ENCODE measurements around the gene TPM4.
A peak's percentile ranks its signal among the peaks of the same experiment; 100 is the strongest.

Gene TPM4

GRCh38 chr19:16042533-16043085 lies 33.7 kb upstream of the TPM4 start:
- DNase-seq = no peak

GRCh38 chr19:16043156-16043757 lies 33.0 kb upstream of the TPM4 start:
- DNase-seq = no peak

- no peak for DNase-seq
Measured at GRCh38 chr19:16044746-16045145, 31.5 kb upstream of the TPM4 start.

GRCh38 chr19:16045171-16045570 lies 31.1 kb upstream of the TPM4 start:
- no peak for DNase-seq

DNA sequence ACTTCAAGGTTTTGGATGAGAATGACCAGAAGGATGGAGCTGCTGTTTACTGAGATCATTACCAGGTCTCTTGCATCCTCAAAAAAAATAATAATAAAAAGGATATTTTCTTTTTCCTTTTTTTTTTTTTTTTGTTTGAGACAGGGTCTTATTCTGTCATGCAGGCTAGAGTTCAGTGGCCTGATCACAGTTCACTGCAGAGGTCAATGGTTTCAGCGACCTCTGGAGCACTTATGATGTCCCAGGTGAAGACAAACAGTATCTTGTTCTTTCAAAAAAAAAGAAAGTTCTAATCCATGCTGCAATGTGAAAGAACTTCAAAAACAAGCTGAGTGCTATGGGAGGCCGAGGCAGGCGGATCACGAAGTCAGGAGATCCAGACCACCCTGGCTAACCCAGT lies 30.4 kb upstream of the TPM4 start:
- DNase-seq = no peak

DNA sequence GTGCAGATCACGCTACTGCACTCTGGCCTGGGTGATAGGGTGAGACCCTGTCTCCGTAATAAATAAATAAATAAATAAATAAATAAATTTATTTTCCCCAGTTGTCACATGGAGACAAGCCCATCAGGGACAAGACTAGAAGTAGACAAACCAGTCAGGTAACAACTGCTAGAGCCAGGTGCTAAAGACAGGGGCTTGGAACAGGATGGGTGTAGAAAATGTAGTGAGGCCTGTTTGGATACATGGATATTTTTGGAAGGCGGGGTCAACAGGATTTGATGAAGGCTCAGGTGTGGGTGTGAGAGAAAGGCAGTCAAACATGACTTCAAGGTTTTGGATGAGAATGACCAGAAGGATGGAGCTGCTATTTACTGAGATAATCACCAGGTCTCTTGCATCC lies 27.7 kb upstream of the TPM4 start:
- DNase-seq = no peak

DNA sequence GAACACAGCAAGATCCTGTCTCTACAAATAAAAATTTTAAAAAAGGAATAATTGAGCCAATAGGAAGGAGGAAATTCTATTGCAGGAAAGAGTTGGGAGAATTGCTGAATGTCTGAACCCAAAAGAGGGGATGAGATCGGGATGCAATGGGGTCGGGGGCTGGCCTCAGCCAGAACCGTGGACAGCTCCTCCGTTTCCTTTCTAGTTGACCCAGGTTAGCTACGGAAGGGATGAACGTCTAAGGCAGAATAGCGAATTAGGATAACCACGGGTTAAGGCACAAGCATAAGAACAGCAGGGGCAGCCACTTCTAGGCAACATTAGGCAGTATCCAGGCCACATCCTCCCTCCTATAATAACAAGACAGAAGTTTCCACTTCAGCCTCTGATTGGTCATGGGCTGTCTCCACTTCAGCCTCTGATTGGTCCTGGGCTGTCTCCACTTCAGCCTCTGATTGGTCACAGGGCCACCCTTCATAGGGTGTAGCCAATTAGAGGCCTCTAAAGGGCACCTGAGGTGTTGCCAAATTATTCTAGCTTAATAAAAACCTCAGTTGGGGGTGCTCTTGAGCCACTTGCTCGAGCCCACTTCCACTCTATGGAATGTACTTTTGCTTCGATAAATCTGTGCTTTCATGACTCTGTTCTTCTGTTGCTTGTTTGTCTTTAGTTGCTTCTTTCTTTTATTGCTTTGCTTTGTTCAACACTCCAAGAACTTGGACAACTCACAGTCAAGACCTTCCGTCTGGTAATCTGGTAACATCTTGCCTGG lies 24.9 kb upstream of the TPM4 start:
- peak in 3 of 5 donors; percentile 22 to 57 (median 40) for DNase-seq

GRCh38 chr19:16052353-16052752 lies 23.9 kb upstream of the TPM4 start:
- no peak for DNase-seq

GRCh38 chr19:16057062-16057461 lies 19.2 kb upstream of the TPM4 start:
- DNase-seq = no peak

DNA sequence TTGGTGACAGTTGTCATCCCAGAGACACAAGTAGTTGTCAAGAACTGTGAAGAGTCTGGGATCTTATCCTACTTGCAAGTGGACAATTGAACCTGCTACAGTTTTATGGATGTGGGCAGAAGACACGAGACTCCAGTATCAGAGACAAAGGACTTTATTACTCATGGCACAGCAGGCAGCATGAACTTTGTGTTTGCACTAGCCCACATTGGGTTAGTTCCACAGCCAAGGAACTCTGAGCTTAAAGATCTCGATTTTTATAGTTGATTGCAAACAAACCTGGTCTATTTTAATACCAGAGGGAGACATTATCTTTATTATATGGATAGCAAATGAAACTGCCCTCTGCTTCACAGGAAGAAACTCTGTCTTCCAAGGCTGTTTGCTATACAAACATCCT lies 16.0 kb upstream of the TPM4 start:
- DNase-seq = no peak

- no peak for DNase-seq
Measured at GRCh38 chr19:16061943-16062342, 14.4 kb upstream of the TPM4 start.

- DNase-seq = peak in 4 of 5 donors; percentile 54 to 66 (median 60)
Measured at GRCh38 chr19:16062789-16063188, 13.5 kb upstream of the TPM4 start.

DNA sequence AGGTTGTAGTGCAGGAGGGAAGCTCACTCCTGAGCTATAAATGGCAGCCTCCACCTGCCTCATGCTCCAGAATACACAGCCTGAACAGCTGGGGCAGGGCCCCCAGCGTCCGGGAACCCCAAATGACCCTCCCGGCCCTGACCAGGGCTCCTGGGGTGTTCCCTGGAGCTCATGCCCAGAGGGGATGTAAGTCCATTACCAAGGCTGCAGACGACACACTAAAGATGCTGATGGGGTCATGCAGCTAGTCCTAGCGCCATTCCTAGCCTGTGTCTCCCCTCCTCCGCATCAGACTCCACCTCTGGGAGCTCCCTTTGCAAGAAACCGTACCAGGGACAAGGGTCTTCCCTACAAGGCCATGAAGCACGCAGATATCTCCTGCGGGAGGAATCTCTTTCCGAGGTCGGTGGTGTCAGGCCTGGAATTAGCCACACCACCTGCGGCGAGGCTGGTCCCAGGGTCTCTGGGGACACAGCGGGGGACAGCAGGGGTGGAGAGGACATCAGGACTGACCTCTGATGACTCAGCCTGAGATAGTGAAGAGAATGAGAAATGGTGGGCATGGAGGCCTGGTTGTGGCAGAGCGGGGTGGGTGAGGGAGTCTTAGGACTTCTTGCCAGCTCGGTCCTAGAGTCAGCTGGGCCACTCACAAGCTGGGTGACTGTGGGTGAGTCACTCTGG lies 11.9 kb upstream of the TPM4 start:
- DNase-seq = no peak

DNA sequence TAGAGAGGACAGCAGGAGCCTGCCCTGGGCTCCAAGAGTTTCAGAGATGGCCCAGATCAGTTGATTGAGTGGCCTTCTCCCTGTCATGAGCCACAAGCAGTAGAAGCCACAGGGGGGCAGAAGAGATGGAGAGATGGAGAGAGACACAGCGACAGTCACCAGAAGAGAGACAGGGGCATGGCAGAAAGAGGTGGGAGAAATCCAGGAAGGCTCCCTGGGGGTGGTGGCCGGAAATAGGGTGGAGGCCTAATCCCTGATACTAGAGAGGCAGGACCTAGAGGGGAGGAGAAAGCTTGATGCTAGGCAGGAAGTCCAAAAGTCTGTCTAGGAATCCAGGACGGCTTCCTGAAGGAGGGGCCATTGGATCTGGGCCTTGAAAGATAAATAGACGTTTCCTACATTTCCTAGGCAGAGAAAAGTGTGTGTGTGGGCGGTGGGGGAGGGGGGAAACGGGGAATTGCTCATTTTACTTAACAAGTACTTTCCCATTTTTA lies 9.6 kb upstream of the TPM4 start:
- peak in 2 of 5 donors; percentile 35 to 77 for DNase-seq

DNA sequence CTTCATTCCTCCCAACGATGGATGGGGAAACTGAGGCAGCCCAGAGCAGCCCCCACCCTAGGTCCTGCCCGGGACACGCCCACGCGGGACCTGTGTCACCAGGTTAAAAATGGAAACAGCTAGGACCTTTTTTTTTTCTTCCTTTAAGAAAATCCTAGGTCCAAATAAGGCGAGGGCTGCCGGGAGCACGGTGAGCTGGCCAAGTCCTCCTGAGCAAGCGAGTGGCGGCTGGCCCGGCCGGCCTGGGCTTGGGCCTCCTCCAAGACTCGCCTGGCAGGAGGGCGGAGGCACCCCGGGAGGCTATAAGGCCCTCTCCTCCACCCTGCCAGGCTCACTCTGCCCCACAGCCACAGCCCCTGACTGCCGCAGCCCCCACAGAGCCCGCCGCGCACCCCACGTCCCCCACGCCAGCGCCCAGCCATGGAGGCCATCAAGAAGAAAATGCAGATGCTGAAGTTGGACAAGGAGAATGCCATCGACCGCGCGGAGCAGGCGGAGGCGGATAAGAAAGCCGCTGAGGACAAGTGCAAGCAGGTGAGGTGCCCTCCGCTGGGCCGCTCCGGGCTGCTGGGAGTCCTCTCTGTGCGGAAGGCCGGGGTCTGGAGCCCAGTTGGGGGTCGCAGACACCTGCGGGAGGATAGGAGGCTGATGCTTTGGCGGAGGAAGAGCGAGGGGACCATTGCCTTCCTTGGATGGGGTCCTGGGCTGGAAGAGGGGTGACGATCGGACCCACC lies 8.9 kb upstream of the TPM4 start:
- no peak for DNase-seq

DNA sequence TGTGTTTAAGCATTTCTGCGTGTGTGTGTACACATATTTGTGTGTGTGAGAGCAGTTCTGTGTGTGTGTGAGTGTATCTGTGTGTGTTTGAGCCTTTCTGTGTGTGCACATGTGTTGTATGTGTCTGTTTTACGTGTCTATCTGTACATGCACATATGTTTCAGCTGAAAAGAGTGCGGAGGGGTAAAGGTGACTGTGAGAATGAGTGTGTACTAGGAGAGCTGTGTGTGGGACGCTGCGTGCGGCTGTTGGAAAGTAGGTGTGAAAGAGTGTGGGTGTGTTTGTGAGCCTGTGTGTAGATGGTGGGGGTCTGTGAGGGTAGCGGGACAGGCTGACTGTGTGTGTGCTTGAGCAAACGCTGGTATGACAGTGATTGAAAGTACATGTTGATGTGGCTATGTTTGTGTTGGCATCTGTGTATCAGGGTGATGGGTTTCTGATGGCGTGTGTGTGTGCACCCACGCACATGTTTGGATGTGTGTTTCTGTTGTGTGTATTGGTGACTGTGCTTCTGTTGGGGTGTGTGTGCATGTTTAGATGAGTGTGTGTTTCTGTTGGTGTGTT lies 7.5 kb upstream of the TPM4 start:
- DNase-seq = no peak

DNA sequence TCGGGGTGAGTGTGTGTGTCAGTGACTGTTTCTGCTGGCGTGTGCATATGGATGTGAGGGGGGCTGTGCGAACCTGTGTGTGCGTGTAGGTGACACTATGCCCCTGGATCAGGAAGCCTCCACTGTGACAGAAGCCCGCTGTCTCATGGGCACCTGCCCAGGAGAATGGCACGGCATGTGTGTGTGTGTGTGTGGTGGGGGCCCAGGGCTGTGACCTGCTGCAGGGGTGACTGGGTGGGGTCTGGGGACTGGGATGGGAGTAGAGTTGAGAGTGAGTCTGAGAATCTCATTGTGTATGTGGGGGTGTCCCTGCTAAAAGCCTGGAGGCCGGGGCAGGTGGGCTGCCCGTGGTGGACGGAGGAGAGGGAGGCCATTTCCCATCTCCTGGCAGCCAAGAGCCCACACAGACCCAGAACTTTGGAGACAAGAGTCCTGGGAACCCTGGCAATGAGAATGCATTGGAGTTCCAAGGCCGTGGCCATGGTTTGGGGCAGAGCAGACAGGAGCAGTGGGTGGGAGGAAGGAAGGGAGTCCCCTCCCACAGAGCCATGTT lies 6.4 kb upstream of the TPM4 start:
- DNase-seq = no peak

- peak; percentile 70 to 93 (median 80) for DNase-seq
Measured at GRCh38 chr19:16070366-16070990, 5.8 kb upstream of the TPM4 start.

DNA sequence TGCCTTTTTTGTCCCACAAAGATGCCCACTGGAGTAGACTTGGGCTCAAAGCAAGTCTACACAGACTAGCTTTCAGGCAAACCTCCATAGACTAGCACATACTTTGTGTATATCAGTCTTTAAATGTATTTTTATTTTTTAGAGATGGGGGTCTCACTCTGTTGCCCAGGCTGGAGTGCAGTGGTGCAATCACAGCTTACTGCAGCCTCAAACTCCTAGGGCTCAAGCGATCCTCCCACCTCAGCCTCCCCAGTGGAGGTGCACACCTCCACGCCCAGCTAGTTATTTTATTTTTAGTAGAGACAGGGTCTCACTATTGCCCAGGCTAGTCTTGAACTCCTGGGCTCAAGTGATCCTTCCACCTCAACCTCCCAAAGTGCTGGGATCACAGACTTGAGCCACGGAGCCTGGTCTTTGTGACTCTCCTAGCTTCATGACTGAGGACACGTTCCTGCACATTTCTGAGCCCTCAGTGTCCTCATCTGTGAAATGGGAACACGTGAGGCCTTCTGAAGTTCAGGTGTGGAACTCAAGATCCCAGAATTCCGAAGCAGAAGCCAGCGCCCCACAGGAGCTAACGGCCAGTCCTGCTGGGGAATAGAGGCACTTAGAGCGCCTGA lies 5.1 kb upstream of the TPM4 start:
- no peak for DNase-seq

DNA sequence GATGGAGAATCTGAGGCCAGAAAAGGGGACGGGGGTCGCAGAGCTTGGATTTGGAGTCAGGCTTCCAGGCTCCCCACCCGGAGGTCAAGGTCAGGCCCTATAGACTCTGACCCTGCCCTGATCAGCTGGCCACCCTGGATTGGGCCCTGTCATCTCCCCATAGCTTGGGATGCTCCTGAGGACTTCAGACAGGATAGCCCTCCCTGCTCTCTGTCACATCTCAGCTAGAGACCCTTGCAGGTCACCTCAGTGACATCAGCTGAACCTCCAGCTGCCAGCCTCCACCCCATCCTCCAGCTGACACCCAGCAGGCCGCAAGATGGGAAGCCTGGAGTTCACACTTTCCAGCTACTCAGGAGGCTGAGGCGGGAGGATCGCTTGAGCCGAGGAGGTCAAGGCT lies 2.8 kb upstream of the TPM4 start:
- DNase-seq = no peak

DNA sequence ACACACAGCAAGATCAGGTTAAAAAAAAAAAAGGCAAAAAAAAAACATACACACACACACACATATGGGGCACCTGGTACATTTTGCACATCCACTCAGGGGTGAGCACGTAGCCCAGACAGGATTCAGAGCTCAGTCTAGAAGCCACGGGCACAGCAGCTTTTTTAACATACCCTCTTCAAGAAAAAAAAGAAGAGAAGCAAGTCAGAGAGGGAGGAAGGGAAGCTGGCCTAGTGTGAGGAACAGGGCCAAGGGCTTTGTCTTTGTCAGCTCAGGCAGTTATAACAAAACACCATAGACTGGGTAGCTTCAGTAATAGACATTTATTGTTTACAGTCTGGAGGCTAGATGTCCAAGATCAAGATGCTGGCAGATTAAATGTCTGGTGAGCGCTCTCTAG lies 2.3 kb upstream of the TPM4 start:
- peak in 1 of 5 donors; percentile 44 for DNase-seq
